Kidney glomerular epithelial cell (primary cell): Measurements from ENCODE around the gene POLR1A.
A peak's percentile ranks its signal among the peaks of the same experiment; 100 is the strongest.

Source experiments
- DNase-seq: peaks from one replicate; lab custom pipeline; 2025; lab: John Stamatoyannopoulos, UW

Gene POLR1A

GRCh38 chr2:86097114-86097896, 8.4 kb downstream of the POLR1A start:
- DNase-seq, result no peak

- no peak for DNase-seq
These were observed 11.5 kb downstream of the POLR1A start for GRCh38 chr2:86094229-86094628.

GRCh38 chr2:86087936-86088850, 17.5 kb downstream of the POLR1A start:
- DNase-seq, result no peak

GRCh38 chr2:86082756-86083155, 22.9 kb downstream of the POLR1A start:
- DNase-seq, result no peak

- no peak for DNase-seq
These were observed 24.0 kb downstream of the POLR1A start for GRCh38 chr2:86081724-86082123.

- peak; percentile 1 for DNase-seq
These were observed 25.4 kb downstream of the POLR1A start for GRCh38 chr2:86079981-86080911.

- no peak for DNase-seq
These were observed 26.7 kb downstream of the POLR1A start for GRCh38 chr2:86078774-86079545.

- no peak for DNase-seq
These were observed 29.8 kb downstream of the POLR1A start for GRCh38 chr2:86075886-86076285.

GRCh38 chr2:86074811-86075210, 30.9 kb downstream of the POLR1A start:
- no peak for DNase-seq

- DNase-seq, result no peak
These were observed 31.4 kb downstream of the POLR1A start for GRCh38 chr2:86074256-86074655.

GRCh38 chr2:86073225-86073624, 32.5 kb downstream of the POLR1A start:
- DNase-seq, result no peak

- peak; percentile 5 for DNase-seq
These were observed 33.3 kb downstream of the POLR1A start for GRCh38 chr2:86072271-86072858.

- DNase-seq, result no peak
These were observed 34.8 kb downstream of the POLR1A start for GRCh38 chr2:86070868-86071267.

- no peak for DNase-seq
These were observed 35.8 kb downstream of the POLR1A start for GRCh38 chr2:86069783-86070339.

- no peak for DNase-seq
These were observed 36.5 kb downstream of the POLR1A start for GRCh38 chr2:86069091-86069685.

- DNase-seq, result no peak
These were observed 37.0 kb downstream of the POLR1A start for GRCh38 chr2:86068648-86069047.

GRCh38 chr2:86068136-86068588, 37.5 kb downstream of the POLR1A start:
- DNase-seq, result no peak

- DNase-seq, result no peak
These were observed 38.8 kb downstream of the POLR1A start for GRCh38 chr2:86066915-86067314.

GRCh38 chr2:86066007-86066578, 39.6 kb downstream of the POLR1A start:
- DNase-seq, result no peak

GRCh38 chr2:86065512-86065911, 40.2 kb downstream of the POLR1A start:
- no peak for DNase-seq
